NCI-H146 treated with DMSO at 0.1 percent for 48 hours (cell line): Measurements from ENCODE around the gene TYW1.
"Not testable (repeated sequence)": the region's sequence is repeated elsewhere in the genome, so short reads cannot be mapped to it uniquely, and the experiment has no call there.

Experiments used
- DNase-seq: peaks from one replicate; lab custom pipeline; 2025; ENCODE audit not compliant: unreplicated experiment; lab: John Stamatoyannopoulos, UW

The TYW1 gene

GRCh38 chr7:67233506-67233905 lies 236.9 kb downstream of the TYW1 start:
- DNase-seq: not testable (repeated sequence)

- not testable (repeated sequence) for DNase-seq
These were observed 239.6 kb downstream of the TYW1 start for GRCh38 chr7:67236216-67236615.

GRCh38 chr7:67242871-67243270 lies 246.2 kb downstream of the TYW1 start:
- DNase-seq: not testable (repeated sequence)

GRCh38 chr7:67248364-67248763 lies 251.7 kb downstream of the TYW1 start:
- DNase-seq: not testable (repeated sequence)

- DNase-seq: no peak
These were observed 255.4 kb downstream of the TYW1 start for GRCh38 chr7:67251986-67252558.

- not testable (repeated sequence) for DNase-seq
These were observed 258.4 kb downstream of the TYW1 start for GRCh38 chr7:67255076-67255475.

- DNase-seq: not testable (repeated sequence)
These were observed 261.1 kb downstream of the TYW1 start for GRCh38 chr7:67257779-67258178.

GRCh38 chr7:67259363-67259762 lies 262.7 kb downstream of the TYW1 start:
- DNase-seq: not testable (repeated sequence)

GRCh38 chr7:67260166-67260586 lies 263.5 kb downstream of the TYW1 start:
- not testable (repeated sequence) for DNase-seq

GRCh38 chr7:67264000-67264399 lies 267.4 kb downstream of the TYW1 start:
- not testable (repeated sequence) for DNase-seq

GRCh38 chr7:67266070-67266469 lies 269.4 kb downstream of the TYW1 start:
- DNase-seq: not testable (repeated sequence)

- DNase-seq: peak; percentile 53
These were observed 271.3 kb downstream of the TYW1 start for GRCh38 chr7:67267914-67268313.

- DNase-seq: not testable (repeated sequence)
These were observed 273.3 kb downstream of the TYW1 start for GRCh38 chr7:67269916-67270315.
